ENCODE results near the gene MOG.
"Not testable (repeated sequence)": the region's sequence is repeated elsewhere in the genome, so short reads cannot be mapped to it uniquely, and the experiment has no call there.

Gene MOG

DNA sequence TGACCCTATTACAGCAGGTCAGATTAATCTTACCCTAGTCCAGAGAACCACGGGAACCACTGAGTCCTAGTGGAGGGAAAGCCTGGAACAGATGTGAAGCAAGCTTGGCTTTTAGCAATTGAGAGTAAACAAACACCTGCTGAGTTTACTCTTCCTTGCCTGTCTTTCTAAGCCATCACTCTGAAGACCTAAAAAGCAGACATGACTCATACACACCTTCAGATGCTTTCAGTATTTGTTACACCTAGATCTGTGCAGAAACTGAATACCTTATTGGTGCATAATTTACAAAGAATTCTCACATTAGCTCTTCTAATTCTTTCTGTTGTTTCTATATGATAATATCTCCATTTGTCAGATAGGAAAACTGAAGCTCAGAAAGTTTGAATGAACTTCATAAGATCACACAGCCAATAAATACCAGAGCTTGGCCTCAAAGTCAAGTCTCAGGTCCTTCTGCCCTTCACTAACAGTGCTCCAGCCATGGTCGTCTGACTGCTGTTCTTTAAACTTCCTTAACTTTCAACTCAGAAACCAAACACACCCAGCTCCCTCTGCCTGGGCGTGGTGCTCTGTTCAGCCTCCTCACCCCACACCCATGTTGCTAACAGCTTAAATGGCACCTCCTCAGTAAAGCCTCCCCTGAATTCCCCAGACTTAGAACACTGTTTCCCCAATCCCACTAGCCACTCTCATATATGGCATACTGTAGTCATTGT lies 15.3 kb upstream of the MOG start:
- no peak for DNase-seq

DNA sequence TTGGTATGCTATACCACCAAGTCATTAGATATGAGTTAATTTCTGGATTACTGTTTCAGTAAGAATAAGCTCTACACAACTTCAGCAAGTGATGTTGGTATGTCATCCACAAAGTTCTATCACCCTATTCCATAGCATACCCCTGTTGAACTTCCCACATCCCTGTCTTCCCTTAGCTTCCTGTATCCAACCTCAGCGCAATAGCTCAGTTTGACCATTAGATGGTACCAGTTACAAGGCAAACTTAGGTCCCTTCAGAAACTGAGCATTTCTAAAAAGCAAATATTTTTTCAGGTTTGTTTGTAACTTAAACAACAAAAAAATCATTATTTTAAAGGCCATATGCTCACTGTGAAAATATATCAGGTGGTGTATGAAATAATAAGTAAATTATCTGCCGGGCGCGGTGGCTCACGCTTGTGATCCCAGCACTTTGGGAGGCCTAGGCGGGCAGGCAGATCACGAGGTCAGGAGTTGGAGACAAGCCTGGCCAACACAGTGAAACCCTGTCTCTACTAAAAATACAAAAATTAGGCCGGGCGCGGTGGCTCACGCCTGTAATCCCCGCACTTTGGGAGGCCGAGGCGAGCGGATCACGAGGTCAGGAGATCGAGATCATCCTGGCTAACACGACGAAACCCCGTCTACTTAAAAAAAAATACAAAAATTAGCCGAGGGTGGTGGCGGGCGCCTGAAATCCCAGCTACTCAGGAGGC lies 8.8 kb upstream of the MOG start:
- peak; percentile 25 for DNase-seq

DNA sequence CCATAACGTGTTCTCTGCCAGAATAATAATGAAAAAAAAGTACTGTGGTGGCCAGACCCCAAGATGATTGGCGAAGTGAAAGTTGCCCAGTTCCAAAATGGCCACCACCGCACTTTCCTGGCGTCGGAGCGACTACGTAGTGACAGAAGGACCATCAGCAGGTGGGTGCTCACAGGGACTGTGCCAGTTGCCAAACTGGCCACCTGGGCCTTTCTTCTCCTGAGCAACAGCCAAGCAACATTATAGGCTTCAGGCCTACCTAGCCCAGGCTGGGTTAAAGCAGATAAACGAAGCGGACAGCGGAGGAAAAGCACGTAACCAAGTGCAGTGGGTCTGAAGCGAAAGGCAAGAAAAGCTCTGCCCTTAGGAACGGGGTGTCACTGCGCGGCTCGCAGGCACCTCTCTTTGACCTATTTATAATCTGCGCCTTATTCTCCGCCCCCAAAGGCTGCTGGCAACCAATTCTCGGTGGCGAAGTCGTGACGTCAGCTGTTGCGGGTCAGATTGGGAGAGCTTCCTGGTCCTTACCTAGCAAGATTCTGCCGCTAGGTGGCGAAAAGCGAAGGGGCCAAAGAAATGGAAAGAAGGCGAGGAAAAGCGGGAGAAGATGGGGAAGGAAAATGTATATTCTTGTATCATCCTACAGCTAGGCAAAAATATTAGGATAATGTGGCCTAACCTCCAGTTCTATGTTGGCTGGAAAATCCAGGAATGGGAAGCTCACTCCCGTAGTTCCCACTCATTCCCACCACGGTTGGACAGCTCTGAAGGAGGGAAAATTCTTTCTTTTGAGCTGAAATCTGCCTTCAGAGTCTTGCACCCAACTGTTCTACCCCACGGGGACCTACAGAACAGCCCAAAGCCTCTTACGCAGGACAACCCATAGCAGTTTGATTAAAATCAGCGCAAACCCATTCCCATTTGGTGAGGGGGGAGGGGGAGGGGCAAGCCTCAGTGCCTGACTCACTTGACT lies 6.9 kb upstream of the MOG start:
- DNase-seq, result peak; percentile 91

DNA sequence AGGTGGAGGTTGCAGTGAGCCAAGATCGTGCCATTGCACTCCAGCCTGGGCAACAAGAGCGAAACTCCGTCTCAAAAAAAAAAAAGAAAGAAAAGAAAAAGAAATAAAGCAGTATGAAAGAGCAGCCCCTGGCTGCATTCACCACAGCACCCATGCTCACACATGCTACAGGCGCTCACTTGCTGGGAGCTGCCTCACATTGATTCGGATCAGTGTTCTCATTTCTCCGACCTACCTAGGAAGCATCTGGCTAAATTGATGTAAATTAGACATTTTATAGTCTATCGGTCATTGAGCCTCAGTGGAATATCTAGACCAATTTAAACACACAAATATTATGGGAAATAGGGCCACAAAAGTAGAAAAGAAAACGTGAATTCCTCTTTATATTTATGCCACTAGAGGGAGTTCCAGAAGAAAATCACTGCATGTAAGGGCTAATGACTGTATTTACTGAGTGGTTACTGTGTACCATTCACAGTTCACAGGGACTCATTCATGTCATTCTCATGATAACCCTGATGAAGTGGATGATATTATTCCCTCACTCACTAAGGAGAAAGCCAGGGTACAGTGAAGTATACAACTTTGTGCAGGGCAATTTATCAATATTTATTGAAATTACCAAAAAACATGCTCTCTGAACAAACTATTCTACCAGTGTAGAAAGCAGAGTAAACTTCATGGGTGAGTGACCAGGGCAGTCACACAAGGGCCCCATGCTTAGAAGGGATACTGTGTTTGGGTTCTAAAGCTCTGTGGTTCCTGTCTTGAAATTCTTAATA lies 5.3 kb upstream of the MOG start:
- DNase-seq, result peak; percentile 12

DNA sequence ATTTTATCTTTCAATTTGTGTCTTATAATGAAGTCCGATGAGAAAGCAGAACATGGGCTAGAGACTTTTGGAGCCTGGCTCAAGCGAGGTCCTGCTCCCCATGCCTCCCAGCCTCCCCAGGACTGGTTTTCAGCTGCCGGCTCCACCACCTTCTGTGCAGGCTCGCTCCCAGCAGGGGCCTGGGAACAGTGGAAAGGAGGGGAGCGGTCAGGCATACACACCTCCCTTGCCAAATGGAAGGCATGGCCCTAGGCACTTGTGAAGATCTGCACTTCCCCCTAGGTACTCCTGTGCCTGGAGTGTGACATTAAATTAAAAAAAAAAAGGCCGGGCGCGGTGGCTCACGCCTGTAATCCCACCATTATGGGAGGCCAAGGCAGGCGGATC lies 4.7 kb upstream of the MOG start:
- DNase-seq, result no peak

DNA sequence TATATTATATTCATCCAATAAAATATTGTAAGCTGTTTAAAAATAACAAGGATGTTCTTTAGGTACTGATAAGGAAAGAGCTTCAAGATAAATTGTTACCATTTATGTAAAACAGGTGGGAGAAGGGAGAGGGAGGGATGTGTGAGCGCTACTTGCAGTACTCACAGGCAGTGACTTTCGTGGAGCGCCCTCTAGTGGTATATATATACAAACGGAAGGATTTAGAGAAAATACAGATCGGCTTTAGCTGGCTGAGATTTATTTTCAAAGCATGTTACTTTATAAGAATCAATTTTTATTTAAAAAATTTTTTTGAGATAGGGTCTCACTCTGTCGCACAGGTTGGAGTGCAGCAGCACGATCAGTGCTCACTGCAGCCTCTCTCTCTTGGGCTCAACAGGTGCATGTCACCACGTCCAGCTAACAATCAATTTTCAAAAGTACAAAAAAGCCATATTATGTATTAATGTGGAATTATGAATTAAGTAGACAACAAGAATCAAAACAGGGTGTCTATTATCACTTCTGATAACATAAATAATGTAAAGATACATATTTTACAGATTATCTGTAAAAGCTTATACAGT lies 3.3 kb upstream of the MOG start:
- peak; percentile 84 for DNase-seq

DNA sequence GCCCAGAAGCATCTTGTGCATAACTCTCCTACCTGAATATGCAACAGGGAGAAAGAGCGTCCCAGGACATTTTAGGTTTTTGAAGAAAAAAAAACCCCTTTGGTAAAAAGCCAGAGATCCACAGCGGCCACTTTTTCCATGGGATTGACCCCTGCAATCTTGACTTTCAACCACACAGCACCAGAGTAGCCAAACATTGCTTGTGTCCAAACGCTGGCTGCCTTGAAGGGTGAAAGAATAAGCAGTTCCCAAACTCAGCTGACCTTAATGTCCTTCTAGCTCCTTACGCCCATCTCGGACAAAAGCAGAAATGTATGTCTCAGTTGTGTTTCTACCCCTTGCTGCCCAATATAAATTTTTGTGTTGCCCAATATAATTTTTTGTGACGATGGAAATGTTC lies 1.2 kb upstream of the MOG start:
- no peak for DNase-seq

DNA sequence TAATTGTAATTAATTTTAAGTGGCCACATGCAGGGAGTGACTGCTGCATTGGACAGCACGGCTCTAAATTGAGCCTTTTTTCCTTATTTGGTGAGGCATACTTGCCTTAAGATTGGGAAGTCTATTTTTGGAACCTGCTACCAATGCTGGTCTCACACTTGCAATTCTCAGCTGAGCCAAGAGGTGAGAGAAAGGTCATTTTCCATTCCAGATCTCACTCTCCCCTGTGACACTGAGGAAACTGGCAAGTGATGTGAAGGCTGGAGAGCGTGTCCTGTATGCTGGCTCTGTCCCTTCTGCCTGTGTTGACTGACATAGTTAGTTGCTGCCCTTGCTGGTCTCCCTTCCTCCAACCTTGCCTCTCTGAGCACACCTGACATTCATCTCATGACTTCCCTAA lies 735 bp upstream of the MOG start:
- no peak for DNase-seq

DNA sequence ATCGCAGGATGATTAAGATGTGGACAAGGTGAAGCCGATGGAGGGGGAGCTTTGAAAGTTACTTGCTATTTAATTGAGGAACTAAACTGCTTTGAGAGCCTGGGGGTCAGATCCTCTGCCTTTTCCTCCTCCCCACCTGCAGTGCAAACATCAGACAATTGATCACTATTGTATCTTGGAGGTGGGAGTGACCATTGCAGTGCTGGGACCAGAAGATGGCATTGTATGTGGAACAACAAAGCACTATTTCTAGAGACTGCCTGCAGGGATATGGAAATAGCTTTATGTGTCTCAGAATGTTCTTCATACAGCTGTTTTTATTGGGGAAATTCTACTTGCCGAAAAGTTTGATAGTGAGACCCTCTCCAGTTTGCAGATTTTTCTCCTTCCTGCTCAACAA lies 4.2 kb downstream of the MOG start:
- no peak for DNase-seq

DNA sequence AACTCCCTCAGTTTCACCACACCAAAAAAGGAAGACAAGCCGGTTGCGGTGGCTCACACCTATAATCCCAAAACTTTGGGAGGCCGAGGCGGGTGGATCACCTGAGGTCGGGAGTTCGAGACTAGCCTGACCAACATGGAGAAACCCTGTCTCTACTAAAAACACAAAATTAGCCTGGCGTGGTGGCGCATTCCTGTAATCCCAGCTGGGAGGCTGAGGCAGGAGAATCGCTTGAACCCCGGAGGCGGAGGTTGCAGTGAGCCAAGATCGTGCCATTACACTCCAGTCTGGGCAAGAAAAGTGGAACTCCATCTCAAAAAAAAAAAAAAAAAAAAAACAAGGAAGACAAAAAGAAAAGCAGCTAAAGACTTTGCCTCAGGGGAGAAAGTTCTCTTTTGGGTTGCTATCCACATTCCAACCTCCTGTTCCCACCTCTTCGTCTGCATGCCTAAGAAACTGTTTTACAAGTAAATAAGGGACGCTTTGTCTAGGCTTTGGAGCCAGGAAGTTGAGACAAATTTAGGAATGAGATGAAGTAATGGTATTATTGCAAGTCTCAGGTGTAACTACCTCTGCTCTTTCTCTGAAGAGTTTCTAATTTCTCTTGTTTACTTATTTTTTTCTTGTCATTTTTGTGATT lies 4.7 kb downstream of the MOG start:
- DNase-seq, result not testable (repeated sequence)

DNA sequence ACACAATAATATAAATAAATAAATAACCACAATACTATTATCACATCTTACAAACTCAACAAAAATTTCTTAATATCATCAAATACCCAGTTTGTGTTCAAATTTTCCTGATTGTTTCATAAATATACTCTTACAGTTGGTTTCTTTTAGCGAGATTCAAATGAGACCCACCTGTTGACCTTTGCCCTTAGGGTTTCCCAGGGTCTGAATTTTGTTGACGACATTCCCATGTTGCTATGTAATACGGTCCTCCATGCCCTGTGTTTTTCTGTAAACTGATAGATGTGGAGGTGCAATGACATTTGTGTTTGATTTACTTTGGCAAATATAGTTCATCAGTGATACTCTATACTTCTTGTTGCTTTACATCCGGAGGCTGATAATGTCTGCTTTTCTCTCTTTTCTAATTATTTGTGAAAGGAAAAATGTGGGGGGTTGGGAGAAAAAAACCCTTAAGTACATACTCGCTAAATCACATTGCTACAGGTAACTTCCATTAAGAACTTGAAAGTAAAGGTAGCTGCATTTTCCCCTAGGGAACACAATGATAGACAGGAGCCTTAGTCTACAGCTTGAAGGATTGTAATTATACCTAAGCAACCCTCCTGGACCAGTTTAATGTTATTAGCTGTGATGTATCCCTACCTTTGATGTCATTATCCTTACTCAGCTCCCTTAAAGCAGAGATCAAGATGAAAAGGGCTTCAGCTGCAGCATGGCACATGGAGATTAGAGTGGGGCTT lies 6.6 kb downstream of the MOG start:
- DNase-seq, result no peak

DNA sequence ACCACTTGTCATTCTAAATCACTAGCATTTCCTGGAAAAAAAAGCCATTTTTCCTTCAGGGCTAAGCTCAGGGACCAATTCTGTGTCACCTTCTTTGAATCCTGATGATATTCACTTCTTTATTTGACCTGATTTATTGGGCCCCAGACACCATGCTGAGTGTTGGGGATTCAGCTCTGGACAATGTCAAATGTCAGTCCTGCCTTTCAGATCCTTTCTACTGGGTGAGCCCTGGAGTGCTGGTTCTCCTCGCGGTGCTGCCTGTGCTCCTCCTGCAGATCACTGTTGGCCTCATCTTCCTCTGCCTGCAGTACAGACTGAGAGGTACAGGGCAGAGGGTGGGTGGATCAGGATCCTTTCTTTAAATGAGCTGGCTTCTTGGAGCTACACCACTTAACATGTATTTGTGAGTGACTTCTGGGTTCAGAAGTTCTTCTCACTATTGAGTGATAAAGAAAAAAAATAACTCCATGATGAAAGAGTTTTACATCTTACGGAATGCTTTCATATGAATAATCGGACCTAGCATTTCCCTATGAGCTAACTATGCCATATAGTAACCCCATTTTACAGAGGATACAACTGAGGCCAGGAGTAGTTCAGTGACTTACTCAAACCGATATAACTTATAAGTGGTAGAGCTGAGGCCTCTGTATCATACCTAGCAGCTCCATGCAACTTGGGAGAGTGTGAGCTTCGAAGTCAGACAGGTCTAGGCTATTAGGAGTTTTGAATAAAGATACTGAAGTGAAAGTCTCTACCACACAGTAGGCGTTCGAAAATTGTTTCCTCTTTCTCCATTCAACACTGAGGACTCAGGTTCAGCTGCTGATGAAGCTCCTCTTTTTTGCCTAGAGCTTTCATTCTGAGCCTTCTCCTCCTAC lies 9.3 kb downstream of the MOG start:
- no peak for DNase-seq

DNA sequence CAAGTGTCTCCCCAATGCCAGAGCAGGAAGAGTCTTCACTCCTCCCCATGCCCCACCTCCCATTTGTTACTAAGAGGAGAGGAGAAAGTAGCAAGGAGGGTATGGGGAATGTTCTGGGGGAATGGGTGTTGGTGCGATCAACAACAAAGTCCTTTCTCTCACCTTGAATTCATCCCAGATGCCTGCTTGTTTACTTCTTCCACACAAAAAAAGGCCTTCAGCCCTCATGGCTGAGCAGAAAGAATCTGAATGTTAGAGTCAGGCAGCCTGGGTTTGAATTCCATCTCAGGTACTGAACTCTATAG lies 9.9 kb downstream of the MOG start:
- DNase-seq, result no peak

DNA sequence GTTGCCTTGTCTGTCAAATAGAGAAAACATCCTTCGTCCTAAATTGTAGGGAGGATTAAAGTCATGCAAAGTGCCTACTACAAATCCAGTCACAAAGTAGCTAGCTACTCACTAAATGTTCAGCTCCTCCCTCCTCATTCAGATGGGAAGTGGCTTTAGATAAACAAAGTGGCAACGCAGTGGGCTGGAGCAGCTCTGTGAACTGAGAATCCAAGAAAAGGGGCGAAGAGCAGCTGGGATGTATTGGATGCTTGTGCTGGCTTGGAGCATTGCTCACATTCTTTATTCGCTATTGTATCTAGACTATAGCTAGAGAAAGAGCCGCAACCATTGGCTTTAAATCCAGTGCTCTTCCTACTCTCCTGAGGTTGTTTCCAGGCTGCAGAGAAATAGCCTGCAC lies 10.3 kb downstream of the MOG start:
- DNase-seq, result no peak

DNA sequence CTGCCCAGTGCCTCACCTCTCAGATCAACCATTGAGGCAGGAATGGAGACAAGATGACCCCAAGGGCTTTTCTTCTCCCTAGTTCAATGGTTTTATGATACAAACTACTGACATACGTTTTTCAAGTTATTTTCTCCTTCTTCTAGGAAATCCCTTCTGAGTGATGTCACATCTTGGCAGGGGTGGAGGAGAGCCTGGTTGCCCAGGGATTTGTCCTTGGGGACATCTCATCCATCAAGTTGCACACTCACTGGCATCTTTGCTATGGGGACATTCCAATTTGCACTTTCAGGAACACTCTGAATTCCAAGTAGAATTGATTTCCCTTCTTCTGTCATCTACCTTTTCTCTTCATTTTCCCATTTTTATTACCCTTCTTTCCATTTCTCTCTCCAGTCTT lies 14.1 kb downstream of the MOG start:
- DNase-seq, result no peak

DNA sequence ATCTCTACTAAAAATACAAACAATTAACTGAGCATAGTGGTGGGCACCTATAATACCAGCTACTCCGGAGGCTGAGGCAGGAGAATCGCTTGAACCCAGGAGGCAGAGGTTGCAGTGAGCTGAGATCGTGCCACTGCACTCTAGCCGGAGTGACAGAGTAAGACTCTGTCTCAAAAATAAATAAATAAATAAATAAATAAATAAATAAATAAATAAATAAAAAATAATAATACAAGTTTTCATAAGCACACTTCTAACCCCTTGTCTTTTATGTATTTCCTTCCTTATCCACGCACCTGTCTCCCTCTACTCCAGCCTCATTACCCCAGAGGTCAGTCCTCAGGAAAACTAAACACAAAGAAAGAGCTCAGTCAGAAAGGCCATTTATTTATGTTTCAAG lies 15.2 kb downstream of the MOG start:
- DNase-seq, result not testable (repeated sequence)

DNA sequence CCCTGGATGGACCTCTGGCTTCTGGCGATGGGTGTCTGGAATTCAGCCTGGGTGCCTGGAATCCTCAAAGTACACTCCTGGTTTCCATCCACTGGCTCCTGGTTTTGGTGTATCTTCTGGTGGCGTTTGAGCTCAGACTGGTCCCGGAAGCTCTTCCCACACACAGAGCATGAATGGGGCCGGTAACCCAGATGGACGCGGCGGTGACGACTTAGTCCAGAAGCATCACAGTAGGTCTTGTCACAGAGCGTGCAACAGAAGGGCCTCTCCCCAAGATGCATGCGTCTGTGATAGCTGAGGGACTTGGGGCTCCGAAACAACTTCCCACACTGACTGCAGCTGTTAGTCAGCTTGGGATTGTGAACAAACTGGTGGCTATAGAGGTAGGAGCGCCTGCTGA lies 16.3 kb downstream of the MOG start:
- DNase-seq, result no peak

DNA sequence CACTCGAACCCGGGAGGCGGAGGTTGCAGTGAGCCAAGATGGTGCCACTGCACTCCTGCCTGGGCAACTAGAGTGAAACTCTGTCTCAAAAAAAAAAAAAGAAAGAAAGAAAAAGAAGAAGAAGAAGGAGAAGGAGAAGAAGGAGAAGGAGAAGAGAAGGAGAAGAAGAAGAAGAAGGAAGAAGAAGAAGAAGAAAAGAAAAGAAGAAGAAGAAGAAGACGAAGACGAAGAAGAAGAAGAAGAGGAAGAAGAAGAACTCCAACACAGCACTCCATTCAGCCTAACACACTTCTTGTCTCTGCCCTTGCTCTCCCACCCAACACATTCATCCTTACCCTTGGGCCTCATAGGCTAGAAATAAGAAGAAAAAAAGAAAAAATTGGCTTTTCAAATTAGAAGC lies 17.1 kb downstream of the MOG start:
- no peak for DNase-seq

DNA sequence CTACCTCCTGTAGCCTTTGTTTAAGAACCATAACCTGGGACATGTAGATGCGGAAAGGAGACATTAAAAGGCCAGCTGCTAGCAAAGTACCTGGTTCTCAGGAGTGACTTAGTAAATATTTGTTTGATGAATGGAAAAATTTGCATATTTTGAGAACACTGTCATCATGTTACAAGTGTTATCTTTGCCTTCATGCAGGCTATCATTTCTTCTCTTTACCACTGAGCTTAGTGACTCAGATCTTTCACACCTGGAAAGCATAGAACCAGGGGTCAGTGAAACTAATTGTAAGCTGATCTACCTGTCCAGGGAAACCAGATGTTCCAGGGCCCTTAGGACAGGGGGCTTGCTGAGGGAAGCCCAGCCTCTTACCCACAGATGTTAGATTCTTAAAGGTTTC lies 18.7 kb downstream of the MOG start:
- DNase-seq, result peak; percentile 52

DNA sequence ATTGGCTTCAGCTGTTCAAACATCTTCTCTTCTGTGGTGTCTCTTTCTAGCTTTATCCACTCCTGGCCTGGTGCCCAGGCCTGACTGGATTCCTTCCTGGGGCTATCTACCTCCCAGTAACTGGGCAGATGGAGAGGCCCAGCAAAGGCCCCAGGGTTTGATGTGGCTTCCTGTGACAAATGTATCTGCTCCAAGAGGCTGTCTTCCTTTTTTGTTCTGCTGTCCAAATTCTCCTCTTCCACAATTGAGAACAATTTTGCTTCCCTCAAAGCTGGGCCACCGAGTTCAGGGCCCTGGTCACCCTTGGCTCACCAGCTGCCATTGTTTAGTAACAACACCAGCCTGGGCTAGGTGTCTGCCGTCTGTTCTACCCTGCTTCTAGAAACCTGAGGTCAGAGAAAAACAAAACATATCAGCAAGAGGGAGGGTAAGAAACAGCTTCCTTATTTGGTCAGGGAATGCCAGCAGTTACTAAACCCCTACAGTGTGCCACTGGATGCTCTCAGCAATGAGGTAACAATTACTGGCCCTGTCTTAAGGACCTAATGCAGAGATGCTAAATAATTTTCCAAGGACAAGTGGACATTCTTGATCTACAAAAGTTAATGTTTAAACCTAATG lies 20.2 kb downstream of the MOG start:
- no peak for DNase-seq

Measured in NCI-H526 treated with DMSO at 0.1 percent for 48 hours (cell line).